OCI-LY7 (cell line): Measurements from ENCODE around the gene BFSP1.

Experiments used
- CTCF ChIP-seq: fragments of 200-600 bp; sonication (generic); conservative IDR thresholded peaks from 2 replicates; pipeline ENCODE4 v1.5.1; 2014; ENCODE audit warnings: mild to moderate bottlenecking, antibody characterized with exemption, low read length, moderate library complexity, mixed read lengths
- EZH2phosphoT487 ChIP-seq: fragments of 200-600 bp; sonication (generic); IDR thresholded peaks from 2 replicates; pipeline ENCODE4 v1.6.1; 2018; ENCODE audit warnings: low read depth, borderline replicate concordance, mild to moderate bottlenecking, mixed run types, antibody characterized with exemption, low read length, moderate library complexity, mixed read lengths

- TF ChIP-seq CTCF (no peak), EZH2phosphoT487 (no peak)
Measured at GRCh38 chr20:17457588-17458190, 73.5 kb downstream of the BFSP1 start.
